GM12865 (cell line): ENCODE data around the gene BRCC3.

Experiments
- DNase-seq: peaks from one replicate; pipeline ENCODE4 v3.0.0; 2010; ENCODE audit warnings: low read depth
- H3K4me3 ChIP-seq: 2 replicates; pipeline ENCODE4 v1.5.1; 2011; ENCODE audit warnings: mild to moderate bottlenecking, low read depth, low read length, control low read depth
- TF ChIP-seq, protein P1 (sequence below): IDR thresholded peaks from 2 replicates; pipeline ENCODE4 v1.5.1; 2011; ENCODE audit warnings: low read length, control low read depth, low read depth, inconsistent platforms; ENCODE audit not compliant: insufficient read depth; ENCODE audit errors: missing control alignments

BRCC3 gene

DNA sequence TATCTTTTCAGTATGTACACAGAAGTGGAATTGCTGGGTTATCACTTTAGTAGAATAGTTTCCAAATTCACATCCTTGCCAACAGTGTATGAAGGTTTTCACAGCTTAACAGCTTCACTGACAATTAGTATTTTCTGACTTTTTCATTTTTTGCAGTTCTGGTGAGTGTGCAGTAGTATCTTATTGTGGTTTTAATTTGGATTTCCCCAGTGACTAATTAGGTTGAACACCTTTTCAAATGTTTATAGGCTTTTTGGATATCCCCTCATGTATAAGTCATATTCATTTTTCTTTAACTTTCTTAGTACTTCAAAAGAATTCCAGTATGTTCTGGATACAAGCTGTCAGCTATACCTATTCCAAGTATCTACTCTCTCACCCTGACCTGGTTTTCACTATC, 37.1 kb downstream of the BRCC3 start:
- no peak for DNase-seq
- TF ChIP-seq, protein P1, sequence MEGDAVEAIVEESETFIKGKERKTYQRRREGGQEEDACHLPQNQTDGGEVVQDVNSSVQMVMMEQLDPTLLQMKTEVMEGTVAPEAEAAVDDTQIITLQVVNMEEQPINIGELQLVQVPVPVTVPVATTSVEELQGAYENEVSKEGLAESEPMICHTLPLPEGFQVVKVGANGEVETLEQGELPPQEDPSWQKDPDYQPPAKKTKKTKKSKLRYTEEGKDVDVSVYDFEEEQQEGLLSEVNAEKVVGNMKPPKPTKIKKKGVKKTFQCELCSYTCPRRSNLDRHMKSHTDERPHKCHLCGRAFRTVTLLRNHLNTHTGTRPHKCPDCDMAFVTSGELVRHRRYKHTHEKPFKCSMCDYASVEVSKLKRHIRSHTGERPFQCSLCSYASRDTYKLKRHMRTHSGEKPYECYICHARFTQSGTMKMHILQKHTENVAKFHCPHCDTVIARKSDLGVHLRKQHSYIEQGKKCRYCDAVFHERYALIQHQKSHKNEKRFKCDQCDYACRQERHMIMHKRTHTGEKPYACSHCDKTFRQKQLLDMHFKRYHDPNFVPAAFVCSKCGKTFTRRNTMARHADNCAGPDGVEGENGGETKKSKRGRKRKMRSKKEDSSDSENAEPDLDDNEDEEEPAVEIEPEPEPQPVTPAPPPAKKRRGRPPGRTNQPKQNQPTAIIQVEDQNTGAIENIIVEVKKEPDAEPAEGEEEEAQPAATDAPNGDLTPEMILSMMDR, result no peak
- no peak overlapping the region for H3K4me3 ChIP-seq

DNA sequence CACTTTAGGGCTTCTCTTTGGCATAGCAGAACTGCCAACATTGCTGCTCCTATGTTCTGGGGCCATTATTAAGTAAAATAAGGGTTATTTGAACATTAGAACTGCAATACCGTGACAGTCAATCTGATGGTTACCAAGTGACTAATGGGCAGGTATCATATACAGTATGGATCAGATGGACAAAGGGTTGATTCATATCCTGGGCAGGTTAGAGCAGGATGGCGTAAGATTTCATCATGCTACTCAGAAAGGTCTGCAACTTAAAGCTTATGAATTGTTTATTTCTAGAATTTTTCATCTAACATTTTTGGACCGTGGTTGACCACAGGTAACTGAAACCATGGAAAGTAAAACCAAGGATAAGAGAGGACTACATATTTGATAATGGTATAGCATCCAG, 40.9 kb downstream of the BRCC3 start:
- no peak for DNase-seq
- no peak overlapping the region for H3K4me3 ChIP-seq
- TF ChIP-seq, protein P1, result no peak

DNA sequence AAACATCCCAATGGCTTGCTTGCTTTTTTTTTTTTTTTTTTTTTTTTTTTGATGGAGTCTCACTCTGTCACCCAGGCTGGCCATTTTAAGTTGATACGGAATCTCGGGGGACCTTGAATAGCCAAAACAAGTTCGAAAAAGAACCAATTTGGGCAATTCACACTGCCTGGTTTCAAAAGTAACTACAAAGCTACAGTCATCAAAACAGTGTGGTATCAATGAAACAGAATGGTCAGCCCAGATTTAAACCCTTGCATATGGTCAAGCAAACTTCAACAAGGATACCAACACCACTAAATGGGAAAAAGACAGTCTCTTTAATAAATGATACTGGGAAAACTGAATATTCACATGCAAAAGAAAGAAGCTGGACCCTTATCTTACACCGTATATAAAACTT, 41.8 kb downstream of the BRCC3 start:
- no peak for DNase-seq
- H3K4me3 ChIP-seq, result no peak overlapping the region
- TF ChIP-seq, protein P1, result no peak

DNA sequence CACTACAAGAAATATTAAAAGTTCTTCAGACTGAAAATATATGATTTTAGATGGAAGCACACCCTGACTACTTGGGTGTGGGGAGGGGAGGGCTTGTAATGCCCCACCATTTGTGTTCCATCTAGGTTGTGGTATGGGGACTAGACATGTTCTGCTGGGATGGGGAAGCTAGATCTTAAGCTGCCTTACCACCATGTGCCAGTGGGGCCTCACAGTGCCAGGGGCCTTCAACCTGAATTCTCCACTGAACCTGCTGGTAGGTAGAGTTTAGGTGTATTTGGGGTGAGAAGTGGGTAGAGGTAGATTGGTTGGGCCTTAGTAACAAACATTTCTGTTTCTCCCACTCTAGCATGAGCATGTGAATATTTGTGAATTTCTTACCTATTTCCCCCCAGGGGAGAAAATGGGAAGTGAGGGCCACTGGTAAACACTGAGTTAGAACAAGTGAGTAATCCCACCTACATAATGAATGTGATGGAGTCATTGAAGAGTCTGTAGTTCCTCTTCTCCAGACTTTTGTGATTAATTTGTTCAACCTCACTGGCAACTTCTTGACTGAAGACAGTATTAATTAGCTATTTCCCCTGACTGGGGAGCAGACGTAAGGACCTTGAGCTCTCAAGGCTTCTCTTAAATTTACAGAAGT, 44.0 kb downstream of the BRCC3 start:
- H3K4me3 ChIP-seq, result no peak overlapping the region
- TF ChIP-seq, protein P1, result no peak
- no peak for DNase-seq

DNA sequence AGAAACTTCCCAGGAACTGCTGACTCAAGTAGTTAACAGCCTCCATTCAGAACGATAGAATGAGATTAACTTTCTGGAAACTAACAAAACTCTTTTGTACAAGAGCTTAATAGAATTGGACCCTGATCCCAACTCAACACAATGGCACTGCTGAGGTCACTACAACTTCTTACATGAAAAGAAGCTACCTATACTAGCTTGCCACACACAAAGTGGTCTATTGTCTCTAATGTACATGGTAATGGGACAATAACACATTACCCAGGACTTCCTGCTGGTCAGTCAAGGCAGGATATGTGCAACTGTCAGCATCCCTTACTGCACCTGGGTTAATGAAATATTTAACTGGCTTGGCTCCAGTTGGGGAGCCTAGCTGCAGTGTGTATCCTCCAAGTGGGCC, 56.2 kb downstream of the BRCC3 start:
- no peak overlapping the region for H3K4me3 ChIP-seq
- TF ChIP-seq, protein P1, result no peak
- DNase-seq, result no peak

DNA sequence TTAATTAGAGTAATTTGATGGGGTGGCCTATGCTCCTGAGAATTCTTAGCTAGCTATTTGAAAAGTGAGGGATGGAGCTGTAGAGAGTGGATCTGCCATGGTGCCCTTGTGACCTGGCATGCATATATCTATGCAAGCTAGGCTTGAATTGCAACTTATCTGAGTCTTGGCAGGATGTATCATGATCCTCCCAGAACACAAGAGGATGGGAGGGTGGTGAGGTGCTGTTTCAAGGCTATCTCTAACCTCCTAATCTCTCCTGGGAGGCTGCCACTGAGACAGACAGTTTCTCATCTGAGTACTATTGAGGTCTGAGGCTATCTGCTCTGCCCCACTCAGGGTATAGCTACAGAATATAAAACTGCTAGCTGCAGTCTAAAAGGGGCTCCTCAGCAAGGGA, 56.6 kb downstream of the BRCC3 start:
- DNase-seq, result no peak
- TF ChIP-seq, protein P1, result no peak
- H3K4me3 ChIP-seq, result no peak overlapping the region

DNA sequence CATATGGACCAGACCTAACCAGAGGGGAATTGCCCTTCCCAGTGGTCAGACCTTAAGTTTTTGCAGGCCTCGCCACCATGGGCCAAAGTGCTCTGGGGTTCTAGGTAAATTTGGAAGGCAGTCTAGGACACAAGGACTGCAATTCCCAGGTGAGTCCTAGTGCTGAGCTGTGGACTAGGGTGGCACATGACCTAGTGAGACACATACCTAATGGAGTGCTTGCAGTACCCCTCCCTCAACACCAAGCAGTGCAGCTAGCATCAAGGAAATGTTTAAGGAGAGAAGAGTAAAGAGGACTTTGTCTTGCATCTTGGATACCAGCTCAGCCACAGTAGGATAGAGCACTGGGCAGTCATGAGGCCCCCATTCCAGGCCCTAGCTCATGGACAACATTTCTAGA, 60.8 kb downstream of the BRCC3 start:
- H3K4me3 ChIP-seq, result no peak overlapping the region
- no peak for DNase-seq
- TF ChIP-seq, protein P1, result no peak
